ENCODE measurements around the gene RTN4.

The RTN4 gene

DNA sequence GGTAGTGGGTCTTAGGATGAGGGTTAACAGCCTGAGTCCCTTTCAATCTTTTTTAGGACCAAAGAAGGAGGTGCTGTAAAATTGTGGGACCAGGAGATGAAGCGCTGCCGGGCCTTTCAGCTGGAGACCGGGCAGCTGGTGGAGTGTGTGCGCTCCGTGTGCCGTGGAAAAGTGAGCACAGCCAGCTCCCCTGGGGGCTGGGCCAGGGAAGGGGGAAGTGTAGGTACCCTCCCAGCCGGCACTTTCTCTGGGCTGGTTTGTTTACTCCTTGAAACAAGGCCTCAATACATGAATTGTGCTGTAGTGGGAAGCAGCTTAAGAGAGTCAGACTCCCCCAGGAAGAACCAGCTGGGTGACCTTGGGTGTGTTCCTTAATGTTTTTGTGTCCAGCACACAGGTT is 90.1 kb downstream of the RTN4 start:
- H3K9me3 ChIP-seq (ENCODE audit: control insufficient read depth, insufficient read depth, low read length), result no peaks in the 10 kb centered on the region
- H3K36me3 ChIP-seq (ENCODE audit: control insufficient read depth, low read length), result peaks cover 6% of the 10 kb centered on the region; the same call in 1 of the 2 replicates
- TF ChIP-seq, protein P1, sequence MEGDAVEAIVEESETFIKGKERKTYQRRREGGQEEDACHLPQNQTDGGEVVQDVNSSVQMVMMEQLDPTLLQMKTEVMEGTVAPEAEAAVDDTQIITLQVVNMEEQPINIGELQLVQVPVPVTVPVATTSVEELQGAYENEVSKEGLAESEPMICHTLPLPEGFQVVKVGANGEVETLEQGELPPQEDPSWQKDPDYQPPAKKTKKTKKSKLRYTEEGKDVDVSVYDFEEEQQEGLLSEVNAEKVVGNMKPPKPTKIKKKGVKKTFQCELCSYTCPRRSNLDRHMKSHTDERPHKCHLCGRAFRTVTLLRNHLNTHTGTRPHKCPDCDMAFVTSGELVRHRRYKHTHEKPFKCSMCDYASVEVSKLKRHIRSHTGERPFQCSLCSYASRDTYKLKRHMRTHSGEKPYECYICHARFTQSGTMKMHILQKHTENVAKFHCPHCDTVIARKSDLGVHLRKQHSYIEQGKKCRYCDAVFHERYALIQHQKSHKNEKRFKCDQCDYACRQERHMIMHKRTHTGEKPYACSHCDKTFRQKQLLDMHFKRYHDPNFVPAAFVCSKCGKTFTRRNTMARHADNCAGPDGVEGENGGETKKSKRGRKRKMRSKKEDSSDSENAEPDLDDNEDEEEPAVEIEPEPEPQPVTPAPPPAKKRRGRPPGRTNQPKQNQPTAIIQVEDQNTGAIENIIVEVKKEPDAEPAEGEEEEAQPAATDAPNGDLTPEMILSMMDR (IDR thresholded peaks at IDR 0.05; ENCODE audit: low read depth, low read length, poor library complexity, severe bottlenecking), result no peak
- no peak for TF ChIP-seq EZH2phosphoT487 (IDR thresholded peaks at IDR 0.05; ENCODE audit: borderline replicate concordance, low read length)
- no peaks in the 10 kb centered on the region for H3K79me2 ChIP-seq (ENCODE audit: control insufficient read depth, low read length)
- no peaks in the 10 kb centered on the region for H4K20me1 ChIP-seq (ENCODE audit: control insufficient read depth, insufficient read depth, low read depth, low read length)
- no peaks in the 10 kb centered on the region for H3K9me2 ChIP-seq (replicated peaks; ENCODE audit: control insufficient read depth, low read length)
- no peaks in the 10 kb centered on the region for H3K4me1 ChIP-seq (ENCODE audit: control insufficient read depth, low read length)
- H3K4me2 ChIP-seq (ENCODE audit: low read length), result no peak overlapping the region
- no peak overlapping the region for H3K4me3 ChIP-seq (ENCODE audit: low read length)
- no peak overlapping the region for H3K27ac ChIP-seq (ENCODE audit: low read depth, low read length)
- H3K27me3 ChIP-seq (ENCODE audit: control insufficient read depth, low read length), result no peaks in the 10 kb centered on the region
- no peaks in the 10 kb centered on the region for H3F3A ChIP-seq (ENCODE audit: control insufficient read depth, insufficient read depth)

DNA sequence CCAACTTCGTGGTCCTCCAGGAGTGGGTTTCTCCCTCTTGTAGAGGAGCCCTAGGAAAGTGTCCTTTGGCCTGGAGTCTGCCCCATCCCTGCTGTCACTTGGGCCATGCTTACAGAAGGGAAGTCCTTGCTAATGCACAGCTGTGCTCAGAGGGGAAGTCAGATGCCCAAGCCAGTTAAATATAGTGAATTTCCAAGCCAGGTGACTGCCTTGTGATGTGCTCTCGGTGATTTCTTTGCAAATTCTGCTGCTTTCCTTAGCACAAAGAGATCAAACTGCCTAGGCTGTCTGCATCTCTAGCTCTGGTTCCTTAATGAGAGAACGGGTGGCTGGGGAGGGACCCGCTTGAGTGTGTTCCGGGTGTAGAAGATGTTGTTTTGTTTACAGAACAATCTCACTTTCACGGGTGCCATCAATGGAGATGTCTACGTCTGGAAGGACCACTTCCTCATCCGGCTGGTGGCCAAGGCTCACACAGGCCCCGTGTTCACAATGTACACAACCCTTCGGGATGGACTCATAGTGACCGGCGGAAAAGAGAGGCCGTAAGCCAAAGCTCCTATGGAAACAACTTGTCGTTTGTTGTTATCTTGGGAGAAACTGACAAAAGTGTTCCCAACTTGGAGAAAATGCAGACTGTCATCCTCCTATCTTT is 91.4 kb downstream of the RTN4 start:
- Histone ChIP-seq H3K4me1 (ENCODE audit: control insufficient read depth, low read length) (no peaks in the 10 kb centered on the region), H3K27ac (ENCODE audit: low read depth, low read length) (no peak overlapping the region), H3F3A (ENCODE audit: control insufficient read depth, insufficient read depth) (no peaks in the 10 kb centered on the region), H3K9me3 (ENCODE audit: control insufficient read depth, insufficient read depth, low read length) (no peaks in the 10 kb centered on the region), H3K79me2 (ENCODE audit: control insufficient read depth, low read length) (no peaks in the 10 kb centered on the region), H3K4me3 (ENCODE audit: low read length) (no peak overlapping the region), H3K36me3 (ENCODE audit: control insufficient read depth, low read length) (peaks cover 6% of the 10 kb centered on the region; the same call in 1 of the 2 replicates), H3K27me3 (ENCODE audit: control insufficient read depth, low read length) (no peaks in the 10 kb centered on the region), H3K9me2 (replicated peaks; ENCODE audit: control insufficient read depth, low read length) (no peaks in the 10 kb centered on the region), H4K20me1 (ENCODE audit: control insufficient read depth, insufficient read depth, low read depth, low read length) (no peaks in the 10 kb centered on the region), H3K4me2 (ENCODE audit: low read length) (no peak overlapping the region)
- TF ChIP-seq EZH2phosphoT487 (IDR thresholded peaks at IDR 0.05; ENCODE audit: borderline replicate concordance, low read length), result no peak
- TF ChIP-seq, protein P1 (IDR thresholded peaks at IDR 0.05; ENCODE audit: low read depth, low read length, poor library complexity, severe bottlenecking), result no peak

DNA sequence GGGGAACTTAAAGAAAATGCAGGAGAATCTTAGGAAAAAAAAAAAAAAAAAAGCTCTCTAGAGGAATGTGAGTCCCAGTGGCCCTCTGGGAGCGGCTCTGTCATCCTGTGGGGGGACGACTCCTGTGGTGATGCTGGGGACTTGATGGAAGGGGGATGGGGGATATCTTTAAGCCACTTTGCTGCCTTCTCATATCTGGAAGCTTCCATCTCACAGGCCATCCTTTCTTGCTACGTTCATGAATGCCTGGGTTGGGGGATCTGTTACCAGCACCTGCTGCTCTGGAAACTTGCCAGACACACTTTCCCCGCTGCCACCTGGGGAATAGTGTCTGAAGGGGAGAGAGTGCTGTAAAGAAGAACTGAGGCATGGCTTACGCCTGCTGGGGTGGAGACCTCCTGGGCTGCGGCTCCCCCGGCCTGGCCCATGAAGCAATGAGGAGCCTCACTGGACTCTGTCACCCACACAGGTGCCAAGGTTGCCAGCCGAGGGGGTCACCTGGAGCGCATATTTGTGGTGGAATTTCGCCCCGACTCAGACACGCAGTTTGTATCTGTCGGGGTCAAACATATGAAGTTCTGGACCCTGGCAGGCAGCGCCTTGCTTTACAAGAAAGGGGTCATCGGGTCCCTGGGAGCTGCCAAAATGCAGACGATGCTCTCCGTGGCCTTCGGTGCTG is 92.8 kb downstream of the RTN4 start:
- TF ChIP-seq EZH2phosphoT487 (IDR thresholded peaks at IDR 0.05; ENCODE audit: borderline replicate concordance, low read length), result no peak
- TF ChIP-seq, protein P1 (IDR thresholded peaks at IDR 0.05; ENCODE audit: low read depth, low read length, poor library complexity, severe bottlenecking), result no peak
- H3K4me1 ChIP-seq (ENCODE audit: control insufficient read depth, low read length), result no peaks in the 10 kb centered on the region
- H3K27me3 ChIP-seq (ENCODE audit: control insufficient read depth, low read length), result no peaks in the 10 kb centered on the region
- no peaks in the 10 kb centered on the region for H4K20me1 ChIP-seq (ENCODE audit: control insufficient read depth, insufficient read depth, low read depth, low read length)
- no peaks in the 10 kb centered on the region for H3F3A ChIP-seq (ENCODE audit: control insufficient read depth, insufficient read depth)
- no peak overlapping the region for H3K4me3 ChIP-seq (ENCODE audit: low read length)
- H3K79me2 ChIP-seq (ENCODE audit: control insufficient read depth, low read length), result no peaks in the 10 kb centered on the region
- H3K36me3 ChIP-seq (ENCODE audit: control insufficient read depth, low read length), result peaks cover 4% of the 10 kb centered on the region; the same call in 1 of the 2 replicates
- H3K4me2 ChIP-seq (ENCODE audit: low read length), result no peak overlapping the region
- H3K9me3 ChIP-seq (ENCODE audit: control insufficient read depth, insufficient read depth, low read length), result no peaks in the 10 kb centered on the region
- H3K27ac ChIP-seq (ENCODE audit: low read depth, low read length), result no peak overlapping the region
- H3K9me2 ChIP-seq (replicated peaks; ENCODE audit: control insufficient read depth, low read length), result no peaks in the 10 kb centered on the region

All from DOHH2 (cell line).